Type B pancreatic cell (in vitro differentiated cells): ENCODE results near the gene SUMO3. TPM values are rescaled to one million over a fixed set of nuclear protein-coding genes. Genes with fewer than 3 reads are reported as not detected.
A peak's percentile ranks its signal among the peaks of the same experiment; 100 is the strongest.

Experiments
- DNase-seq: peaks from one replicate; pipeline ENCODE4 v3.0.0; 2021; ENCODE audit warnings: mixed read lengths; ENCODE audit not compliant: unreplicated experiment; ENCODE audit errors: extremely low spot score
- H3K27ac Mint-ChIP-seq: 2 replicates; pipeline ENCODE4 v1.8.0; 2021; ENCODE audit warnings: mild to moderate bottlenecking, mixed read lengths
- H3K27me3 Mint-ChIP-seq: 2 replicates; pipeline ENCODE4 v1.8.0; 2021; ENCODE audit warnings: mixed read lengths
- H3K36me3 Mint-ChIP-seq: 2 replicates; pipeline ENCODE4 v1.8.0; 2021; ENCODE audit warnings: mixed read lengths
- H3K4me1 Mint-ChIP-seq: one replicate; pipeline ENCODE4 v1.8.0; 2021; ENCODE audit warnings: mixed read lengths; ENCODE audit not compliant: unreplicated experiment
- H3K4me3 Mint-ChIP-seq: 2 replicates; pipeline ENCODE4 v1.8.0; 2021; ENCODE audit warnings: mild to moderate bottlenecking, mixed read lengths
- H3K9me3 Mint-ChIP-seq: 2 replicates; pipeline ENCODE4 v1.8.0; 2021; ENCODE audit warnings: mixed read lengths
- total RNA-seq: library from RNA; stranded (reverse); gene quantifications from 2 replicates; pipeline ENCODE4 v1.2.1, GENCODE V29; 2021; ENCODE audit warnings: low replicate concordance
- TF ChIP-seq, protein P1 (sequence below): fragments of 200-600 bp; sonication (generic); conservative IDR thresholded peaks from 2 replicates; pipeline ENCODE4 v1.5.0; 2021; ENCODE audit warnings: antibody characterized with exemption, mild to moderate bottlenecking

The SUMO3 gene
- total RNA-seq, 1 donor from 2014 or later = 81.2 TPM

DNA sequence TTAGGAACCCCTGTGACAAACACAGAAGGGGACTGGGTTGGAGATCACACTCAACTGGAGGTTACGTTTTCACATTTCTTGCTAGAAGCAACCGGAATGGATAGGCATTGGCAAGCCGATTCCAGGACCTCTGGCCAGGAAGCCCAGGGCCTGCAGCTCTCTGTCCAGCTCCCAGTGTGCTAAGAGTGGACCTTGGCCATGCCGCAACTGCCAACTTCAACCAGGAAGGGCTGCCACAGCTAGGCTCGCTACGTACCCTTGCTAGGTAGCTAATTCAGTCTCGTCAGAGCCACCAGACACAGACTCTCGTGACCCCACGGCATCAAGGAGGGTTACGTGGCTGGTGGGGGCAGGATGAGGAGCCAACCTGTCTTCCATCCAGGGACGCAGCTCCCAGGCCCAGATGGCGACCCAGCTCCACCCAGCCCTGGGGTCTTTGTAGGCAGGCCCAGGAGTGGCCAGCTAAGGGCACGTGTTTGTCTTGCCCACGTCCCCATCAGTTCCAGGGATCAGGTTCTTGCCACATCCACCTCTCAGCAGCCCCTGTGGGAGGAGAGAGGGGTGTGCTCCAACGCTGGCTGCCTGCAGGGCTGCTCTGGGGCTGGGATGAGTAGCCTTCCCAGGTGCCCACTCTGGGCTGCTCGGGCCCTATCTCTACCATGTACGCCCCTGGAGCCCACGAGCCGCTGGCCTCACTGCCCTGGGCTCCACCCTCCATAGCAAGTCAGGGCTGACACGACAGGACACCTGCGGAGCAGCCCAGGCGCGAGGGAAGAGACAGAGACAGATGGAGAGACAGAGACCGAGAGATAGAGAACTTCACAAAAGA lies 55.4 kb downstream of the SUMO3 start:
- peaks cover 3% of the 10 kb centered on the region for H3K27me3 Mint-ChIP-seq

GRCh38 chr21:44761747-44762208 lies 56.1 kb downstream of the SUMO3 start:
- DNase-seq = peak; percentile 64
- H3K27me3 Mint-ChIP-seq = peaks cover 3% of the 10 kb centered on the region
- H3K4me1 Mint-ChIP-seq = peaks cover 11% of the 10 kb centered on the region
- H3K9me3 Mint-ChIP-seq = no peaks in the 10 kb centered on the region
- no peak overlapping the region for H3K4me3 Mint-ChIP-seq
- TF ChIP-seq, protein P1, sequence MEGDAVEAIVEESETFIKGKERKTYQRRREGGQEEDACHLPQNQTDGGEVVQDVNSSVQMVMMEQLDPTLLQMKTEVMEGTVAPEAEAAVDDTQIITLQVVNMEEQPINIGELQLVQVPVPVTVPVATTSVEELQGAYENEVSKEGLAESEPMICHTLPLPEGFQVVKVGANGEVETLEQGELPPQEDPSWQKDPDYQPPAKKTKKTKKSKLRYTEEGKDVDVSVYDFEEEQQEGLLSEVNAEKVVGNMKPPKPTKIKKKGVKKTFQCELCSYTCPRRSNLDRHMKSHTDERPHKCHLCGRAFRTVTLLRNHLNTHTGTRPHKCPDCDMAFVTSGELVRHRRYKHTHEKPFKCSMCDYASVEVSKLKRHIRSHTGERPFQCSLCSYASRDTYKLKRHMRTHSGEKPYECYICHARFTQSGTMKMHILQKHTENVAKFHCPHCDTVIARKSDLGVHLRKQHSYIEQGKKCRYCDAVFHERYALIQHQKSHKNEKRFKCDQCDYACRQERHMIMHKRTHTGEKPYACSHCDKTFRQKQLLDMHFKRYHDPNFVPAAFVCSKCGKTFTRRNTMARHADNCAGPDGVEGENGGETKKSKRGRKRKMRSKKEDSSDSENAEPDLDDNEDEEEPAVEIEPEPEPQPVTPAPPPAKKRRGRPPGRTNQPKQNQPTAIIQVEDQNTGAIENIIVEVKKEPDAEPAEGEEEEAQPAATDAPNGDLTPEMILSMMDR = no peak
- H3K27ac Mint-ChIP-seq = peak overlapping the region; percentile 20
- no peaks in the 10 kb centered on the region for H3K36me3 Mint-ChIP-seq

More for the DNA sequence above, 55.4 kb downstream of the SUMO3 start:
- no peaks in the 10 kb centered on the region for H3K36me3 Mint-ChIP-seq
- no peak overlapping the region for H3K4me3 Mint-ChIP-seq
- H3K4me1 Mint-ChIP-seq = peaks cover 11% of the 10 kb centered on the region
- H3K27ac Mint-ChIP-seq = no peak overlapping the region
- peak; percentile 62 for DNase-seq
- TF ChIP-seq, protein P1 = no peak
- no peaks in the 10 kb centered on the region for H3K9me3 Mint-ChIP-seq

- H3K9me3 Mint-ChIP-seq = no peaks in the 10 kb centered on the region
- peak overlapping the region; percentile 20 for H3K27ac Mint-ChIP-seq
- TF ChIP-seq, protein P1 = peak; percentile 63
- no peaks in the 10 kb centered on the region for H3K36me3 Mint-ChIP-seq
- no peak overlapping the region for H3K4me3 Mint-ChIP-seq
- H3K27me3 Mint-ChIP-seq = peaks cover 3% of the 10 kb centered on the region
- H3K4me1 Mint-ChIP-seq = peaks cover 11% of the 10 kb centered on the region
- DNase-seq = peak; percentile 40
Measured at GRCh38 chr21:44761011-44761729, 56.7 kb downstream of the SUMO3 start.

GRCh38 chr21:44760376-44760775 lies 57.5 kb downstream of the SUMO3 start:
- Mint-ChIP-seq H3K36me3 (no peaks in the 10 kb centered on the region), H3K4me1 (peaks cover 6% of the 10 kb centered on the region), H3K4me3 (no peak overlapping the region), H3K9me3 (no peaks in the 10 kb centered on the region), H3K27ac (no peak overlapping the region), H3K27me3 (peaks cover 2% of the 10 kb centered on the region)
- peak; percentile 53 for DNase-seq
- TF ChIP-seq, protein P1 = no peak

DNA sequence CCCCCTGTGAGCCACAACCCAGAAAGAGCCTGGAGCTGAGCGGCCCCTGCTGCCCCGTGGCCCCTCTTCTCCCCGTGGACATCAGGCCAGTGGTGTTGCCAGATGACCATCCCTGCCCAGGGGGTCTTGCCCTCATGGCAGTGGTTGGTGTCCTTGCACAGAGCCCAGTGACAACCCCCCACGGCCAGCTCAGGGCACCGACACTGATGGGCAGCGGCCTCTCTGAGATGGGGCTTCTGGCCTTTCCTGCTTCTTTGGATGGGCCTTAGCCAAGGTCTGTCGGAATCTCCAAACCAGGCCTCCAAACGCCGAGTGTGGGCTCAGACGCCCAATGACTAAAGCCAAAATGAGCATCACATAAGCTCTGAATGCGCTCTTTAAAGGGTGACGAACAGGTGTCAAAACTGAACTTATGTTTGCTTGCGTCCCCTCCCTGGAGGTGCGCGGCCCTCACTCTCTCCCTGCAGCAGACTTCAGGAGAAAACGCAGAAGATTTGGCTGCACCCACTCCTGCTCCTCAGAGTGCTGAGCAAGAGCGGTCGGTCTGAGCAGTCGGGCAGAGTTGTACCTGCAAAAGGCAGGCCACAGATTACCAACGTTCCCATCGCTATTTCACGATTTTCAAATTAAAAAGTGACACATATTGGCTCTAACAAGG lies 58.1 kb downstream of the SUMO3 start:
- Mint-ChIP-seq H3K4me3 (no peak overlapping the region), H3K4me1 (peaks cover 4% of the 10 kb centered on the region), H3K27me3 (no peaks in the 10 kb centered on the region), H3K27ac (no peak overlapping the region), H3K9me3 (no peaks in the 10 kb centered on the region), H3K36me3 (no peaks in the 10 kb centered on the region)
- TF ChIP-seq, protein P1 = no peak
- DNase-seq = peak; percentile 55
